Mammary epithelial cell (primary cell): Measurements from ENCODE around the gene RNPEP.
"Not testable (repeated sequence)": the region's sequence is repeated elsewhere in the genome, so short reads cannot be mapped to it uniquely, and the experiment has no call there.

Experiments
- CTCF ChIP-seq, 2 donors: IDR thresholded peaks in 1 of 2; conservative IDR thresholded peaks in 1 of 2; 2 replicates each; pipeline ENCODE4 v1.5.1; 2011 to 2012; ENCODE audit warnings: inconsistent platforms in 2 of 2, low read length in 2 of 2, mild to moderate bottlenecking in 2 of 2, control low read depth in 1 of 2, low read depth in 1 of 2; ENCODE audit not compliant: insufficient read depth in 1 of 2; ENCODE audit errors: extremely low read depth in 1 of 2
- EZH2 ChIP-seq: IDR thresholded peaks from 2 replicates; pipeline ENCODE4 v1.6.1; 2012; ENCODE audit warnings: low read length, inconsistent platforms, borderline replicate concordance

GRCh38 chr1:201940316-201940715, 42.1 kb upstream of the RNPEP start:
- TF ChIP-seq CTCF (conservative IDR thresholded peaks at IDR 0.05 in 1 of 2, IDR thresholded peaks at IDR 0.05 in 1 of 2; ENCODE audit: extremely low read depth in 1 of 2, insufficient read depth in 1 of 2, low read depth in 1 of 2, low read length in 2 of 2); EZH2: not testable (repeated sequence)
